Liver (tissue), 9 donors: ENCODE results near the gene IRF2BP2. TPM values are rescaled to one million over a fixed set of nuclear protein-coding genes. Genes with fewer than 3 reads are reported as not detected.
A peak's percentile ranks its signal among the peaks of the same experiment; 100 is the strongest.

Experiments
- DNase-seq: peaks from one replicate; pipeline ENCODE4 v3.0.0-alpha.2; 2017; ENCODE audit warnings: low spot score
- H3K27ac ChIP-seq, 2 donors: one replicate each; pipeline ENCODE4 v1.7.0; 2013; ENCODE audit warnings: inconsistent platforms in 2 of 2, low read length in 2 of 2, control low read depth in 1 of 2, low read depth in 1 of 2, mild to moderate bottlenecking in 1 of 2
- H3K27me3 ChIP-seq, 4 donors: one replicate each; pipeline versions ENCODE4 v1.6.1 to v1.7.0; 2013; ENCODE audit warnings: low read length in 3 of 4, inconsistent platforms in 1 of 4, mild to moderate bottlenecking in 1 of 4, moderate library complexity in 1 of 4; ENCODE audit not compliant: control insufficient read depth in 4 of 4, insufficient read depth in 4 of 4
- H3K36me3 ChIP-seq, 4 donors: one replicate each; pipeline versions ENCODE4 v1.6.1 to v1.7.0; 2013; ENCODE audit warnings: low read length in 3 of 4, mild to moderate bottlenecking in 3 of 4, low read depth in 1 of 4, moderate library complexity in 1 of 4; ENCODE audit not compliant: control insufficient read depth in 4 of 4, insufficient read depth in 3 of 4
- H3K4me1 ChIP-seq, 4 donors: one replicate each; pipeline versions ENCODE4 v1.6.1 to v1.7.0; 2013; ENCODE audit warnings: low read length in 3 of 4, mild to moderate bottlenecking in 3 of 4, moderate library complexity in 1 of 4; ENCODE audit not compliant: control insufficient read depth in 4 of 4, insufficient read depth in 4 of 4
- H3K4me3 ChIP-seq, 3 donors: one replicate each; pipeline versions ENCODE4 v1.6.1 to v1.7.0; 2013; ENCODE audit warnings: low read length in 3 of 3, control low read depth in 1 of 3, low read depth in 1 of 3, mild to moderate bottlenecking in 1 of 3
- H3K9ac ChIP-seq, 2 donors: one replicate each; pipeline ENCODE4 v1.7.0; 2013; ENCODE audit warnings: low read length in 2 of 2, mild to moderate bottlenecking in 2 of 2, moderate library complexity in 2 of 2, control low read depth in 1 of 2, low read depth in 1 of 2
- H3K9me3 ChIP-seq, 4 donors: one replicate each; pipeline versions ENCODE4 v1.6.1 to v1.7.0; 2013; ENCODE audit warnings: low read length in 3 of 4; ENCODE audit not compliant: control insufficient read depth in 4 of 4
- CTCF ChIP-seq: fragments of 150-350 bp; IDR thresholded peaks from 2 replicates; pipeline ENCODE4 v1.5.1; 2017; ENCODE audit warnings: improper control_type of control experiment, low read depth, low read length; ENCODE audit not compliant: missing input control
- FOXA1 ChIP-seq: IDR thresholded peaks from 2 replicates; pipeline ENCODE4 v1.6.1; 2016; ENCODE audit warnings: antibody characterized with exemption
- FOXA2 ChIP-seq: IDR thresholded peaks from 2 replicates; pipeline ENCODE4 v1.6.1; 2016; ENCODE audit warnings: antibody characterized with exemption
- GABPA ChIP-seq, 2 donors: IDR thresholded peaks in 1 of 2; conservative IDR thresholded peaks in 1 of 2; 2 replicates each; pipeline ENCODE4 v1.6.1; 2016; ENCODE audit warnings: antibody characterized with exemption in 2 of 2, mild to moderate bottlenecking in 1 of 2, moderate library complexity in 1 of 2
- HNF4A ChIP-seq, 2 donors: conservative IDR thresholded peaks; 2 replicates each; pipeline ENCODE4 v1.6.1; 2016; ENCODE audit warnings: antibody characterized with exemption in 2 of 2, mild to moderate bottlenecking in 2 of 2
- HNF4G ChIP-seq: IDR thresholded peaks from 2 replicates; pipeline ENCODE4 v1.6.1; 2016; ENCODE audit warnings: antibody characterized with exemption
- JUND ChIP-seq, 2 donors: IDR thresholded peaks; 2 replicates each; pipeline ENCODE4 v1.6.1; 2016; ENCODE audit warnings: antibody characterized with exemption in 2 of 2
- MAX ChIP-seq: IDR thresholded peaks from 2 replicates; pipeline ENCODE4 v1.6.1; 2016; ENCODE audit warnings: antibody characterized with exemption
- NR2F2 ChIP-seq: IDR thresholded peaks from 2 replicates; pipeline ENCODE4 v1.6.1; 2016; ENCODE audit warnings: antibody characterized with exemption
- RAD21 ChIP-seq, 2 donors: IDR thresholded peaks; 2 replicates each; pipeline ENCODE4 v1.6.1; 2016; ENCODE audit warnings: antibody characterized with exemption in 2 of 2, mild to moderate bottlenecking in 2 of 2
- RXRA ChIP-seq, 2 donors: IDR thresholded peaks; 2 replicates each; pipeline ENCODE4 v1.6.1; 2017 to 2018; ENCODE audit warnings: antibody characterized with exemption in 2 of 2, mild to moderate bottlenecking in 1 of 2
- SP1 ChIP-seq: IDR thresholded peaks from 2 replicates; pipeline ENCODE4 v1.6.1; 2018; ENCODE audit warnings: antibody characterized with exemption, mild to moderate bottlenecking
- ZBTB33 ChIP-seq: IDR thresholded peaks from 2 replicates; pipeline ENCODE4 v1.6.1; 2016; ENCODE audit warnings: antibody characterized with exemption
- WGBS: extraction: QIAGEN DNeasy Blood & Tissue Kit; methylation state at CpG from one replicate; pipeline ENCODE4 v1.1.7; 2013; 5-methylcytosine and 5-hydroxymethylcytosine counted together
- polyA plus RNA-seq, 2 donors: library from polyadenylated mRNA; stranded (reverse) in 1 of 2; unstranded in 1 of 2; fragments of 200-250 nt in 1 of 2; fragments of >200 nt in 1 of 2; fragmentation: Nextera tagmentation in 1 of 2; extraction: Ambion mirVana in 1 of 2; gene quantifications; one replicate each; pipeline versions ENCODE4 v1.2.1 to v1.2.3, GENCODE V29; 2013 to 2015
- total RNA-seq, 2 donors: library from RNA; depleted of rRNA; stranded (reverse); fragments of >200 nt; gene quantifications; one replicate each; pipeline ENCODE4 v1.2.3, GENCODE V29; 2014
- donor health status: healthy.
- donor health status: healthy.
- donor health status: healthy.
- donor health status: healthy.
- donor health status: healthy.

The IRF2BP2 gene
- total and polyA plus RNA-seq, 4 donors: 22.2 to 48.2 (median 35.4) TPM

GRCh38 chr1:234562334-234562733, 47.6 kb downstream of the IRF2BP2 start:
- TF ChIP-seq SP1: peak; percentile 10
- TF ChIP-seq RXRA (IDR thresholded peaks at IDR 0.05): peak in 1 of 2 donors; percentile 24
- no peak for TF ChIP-seq GABPA (IDR thresholded peaks at IDR 0.05 in 1 of 2, conservative IDR thresholded peaks at IDR 0.05 in 1 of 2)
- peak in 1 of 2 donors; percentile 8 for TF ChIP-seq RAD21 (IDR thresholded peaks at IDR 0.05)
- peaks cover 2 to 18% (median 6%) of the 10 kb centered on the region in 4 donors for H3K4me1 ChIP-seq
- H3K27me3 ChIP-seq: no peaks in the 10 kb centered on the region
- H3K9me3 ChIP-seq: no peaks in the 10 kb centered on the region
- no peak for DNase-seq
- no peaks in the 10 kb centered on the region for H3K36me3 ChIP-seq
- 55% methylated on average over 7 of the region's 7 CpGs for WGBS
- no peak overlapping the region for H3K4me3 ChIP-seq
- H3K27ac ChIP-seq: peak overlapping the region in 1 of 2 donors; percentile 28
- no peak overlapping the region for H3K9ac ChIP-seq

- Histone ChIP-seq H3K27me3 (no peaks in the 10 kb centered on the region), H3K36me3 (no peaks in the 10 kb centered on the region), H3K4me1 (peaks cover 2 to 18% (median 6%) of the 10 kb centered on the region in 4 donors), H3K4me3 (no peak overlapping the region), H3K9ac (no peak overlapping the region), H3K9me3 (no peaks in the 10 kb centered on the region), H3K27ac (no peak overlapping the region)
- no peak for TF ChIP-seq FOXA1
- WGBS: 88% methylated on average over 5 of the region's 5 CpGs
- DNase-seq: peak; percentile 23
These were observed 48.7 kb downstream of the IRF2BP2 start for GRCh38 chr1:234561319-234561718.

GRCh38 chr1:234559902-234560676, 49.9 kb downstream of the IRF2BP2 start:
- Histone ChIP-seq H3K36me3 (no peaks in the 10 kb centered on the region), H3K27me3 (no peaks in the 10 kb centered on the region), H3K27ac (no peak overlapping the region), H3K4me1 (peaks cover 2 to 18% (median 6%) of the 10 kb centered on the region in 4 donors), H3K9ac (no peak overlapping the region), H3K4me3 (no peak overlapping the region), H3K9me3 (no peaks in the 10 kb centered on the region)
- TF ChIP-seq NR2F2 (no peak), FOXA2 (no peak), JUND (IDR thresholded peaks at IDR 0.05) (no peak), RAD21 (IDR thresholded peaks at IDR 0.05) (no peak), ZBTB33 (no peak), HNF4A (conservative IDR thresholded peaks at IDR 0.05) (no peak), CTCF (no peak), MAX (no peak), HNF4G (no peak), GABPA (IDR thresholded peaks at IDR 0.05 in 1 of 2, conservative IDR thresholded peaks at IDR 0.05 in 1 of 2) (no peak)
- WGBS: 95% methylated on average over 14 of the region's 14 CpGs
- DNase-seq: peak; percentile 21
